HUDEP-2 (cell line): ENCODE results near the gene ZNF618.
A peak's percentile ranks its signal among the peaks of the same experiment; 100 is the strongest.

Experiments
- DNase-seq, 76 experiments: peaks; one replicate each; lab custom pipeline; 2025; ENCODE audit not compliant: unreplicated experiment in 76 of 76; lab: John Stamatoyannopoulos, UW

The ZNF618 gene

GRCh38 chr9:113876151-113876992 lies at the start of gene ZNF618:
TSS of gene ZNF618 (plus strand) at chr9:113876309. CDS start at chr9:113876381, 72 bp downstream.
- peak in 4 of 76 experiments; percentile 7 to 15 (median 8) for DNase-seq

- DNase-seq: no peak
Measured at GRCh38 chr9:113828221-113828620, 47.9 kb upstream of the ZNF618 start.

- DNase-seq: no peak
Measured at GRCh38 chr9:113837334-113837733, 38.8 kb upstream of the ZNF618 start.

GRCh38 chr9:113842086-113842485 lies 34.0 kb upstream of the ZNF618 start:
- DNase-seq: no peak

- no peak for DNase-seq
Measured at GRCh38 chr9:113844466-113844865, 31.6 kb upstream of the ZNF618 start.

GRCh38 chr9:113851359-113851758 lies 24.8 kb upstream of the ZNF618 start:
- no peak for DNase-seq

GRCh38 chr9:113851873-113852272 lies 24.2 kb upstream of the ZNF618 start:
- DNase-seq: no peak

- DNase-seq: peak in 2 of 76 experiments; percentile 1 to 3
Measured at GRCh38 chr9:113853333-113853732, 22.8 kb upstream of the ZNF618 start.

GRCh38 chr9:113854310-113854709 lies 21.8 kb upstream of the ZNF618 start:
- DNase-seq: no peak

- no peak for DNase-seq
Measured at GRCh38 chr9:113857875-113858274, 18.2 kb upstream of the ZNF618 start.

- DNase-seq: no peak
Measured at GRCh38 chr9:113858282-113858681, 17.8 kb upstream of the ZNF618 start.

GRCh38 chr9:113863345-113863744 lies 12.8 kb upstream of the ZNF618 start:
- no peak for DNase-seq

- DNase-seq: no peak
Measured at GRCh38 chr9:113868501-113868900, 7.6 kb upstream of the ZNF618 start.

- no peak for DNase-seq
Measured at GRCh38 chr9:113872485-113873143, 3.5 kb upstream of the ZNF618 start.

- DNase-seq: no peak
Measured at GRCh38 chr9:113873446-113873845, 2.7 kb upstream of the ZNF618 start.

GRCh38 chr9:113873926-113874325 lies 2.2 kb upstream of the ZNF618 start:
- no peak for DNase-seq

GRCh38 chr9:113875459-113876150 lies 504 bp upstream of the ZNF618 start:
- no peak for DNase-seq

GRCh38 chr9:113876993-113877368 lies 872 bp downstream of the ZNF618 start:
- no peak for DNase-seq

GRCh38 chr9:113879318-113879717 lies 3.2 kb downstream of the ZNF618 start:
- no peak for DNase-seq

- DNase-seq: no peak
Measured at GRCh38 chr9:113879911-113880310, 3.8 kb downstream of the ZNF618 start.

- no peak for DNase-seq
Measured at GRCh38 chr9:113882181-113882580, 6.1 kb downstream of the ZNF618 start.
